ENCODE measurements around the gene NOP53. TPM values are rescaled to one million over a fixed set of nuclear protein-coding genes. Genes with fewer than 3 reads are reported as not detected.

NOP53 gene
- total RNA-seq (2011; cell fraction: chromatin; rRNA removed; ENCODE audit: low replicate concordance), result 71.9 and 141 TPM in 2 replicates
- total RNA-seq (2011; cell fraction: nucleolus; rRNA removed), result 125 and 129 TPM in 2 replicates
- total RNA-seq (2011; cell fraction: nucleoplasm; rRNA removed), result 105 and 135 TPM in 2 replicates
- total RNA-seq (2014; rRNA removed), result 254 and 304 TPM in 2 replicates
- total RNA-seq (2014; rRNA removed; fragmentation: Illumina TruSeq; extraction: Trizol), result 97.1 and 111 TPM in 2 replicates
- 139 and 145 TPM in 2 replicates for total RNA-seq (2015; rRNA removed; fragmentation: Illumina TruSeq; extraction: Trizol)
- 207 and 231 TPM in 2 replicates for total RNA-seq (2021)
- polyA plus RNA-seq (2011; rRNA removed), result 146 and 189 TPM in 2 replicates
- polyA plus RNA-seq (2011; cell fraction: cytosol; rRNA removed), result 121 and 183 TPM in 2 replicates
- 86.3 and 109 TPM in 2 replicates for polyA plus RNA-seq (2011; cell fraction: nucleus; rRNA removed)
- polyA plus RNA-seq (2012), result 423 and 620 TPM in 2 replicates
- polyA plus RNA-seq (2014; fragmentation: Illumina TruSeq; extraction: Trizol), result 113 and 268 TPM in 2 replicates
- 1 to 10 TPM; 6.5 to 7.0 TPM for polyA plus RNA-seq (2014; fragmentation: Nextera tagmentation; extraction: Ambion mirVana)
- polyA plus RNA-seq (2014; rRNA removed), result 257 and 274 TPM in 2 replicates
- polyA minus RNA-seq (2011; rRNA and poly(A)+ RNA removed), result 48.0 and 49.6 TPM in 2 replicates
- 107 and 130 TPM in 2 replicates for polyA minus RNA-seq (2011; cell fraction: cytosol; rRNA and poly(A)+ RNA removed)
- polyA minus RNA-seq (2011; cell fraction: nucleus; rRNA and poly(A)+ RNA removed), result 35.7 and 49.4 TPM in 2 replicates
- percentile 88 among the genes with signal in this experiment for Bru-seq, nascent RNA
- BruChase-seq, experiment 1, labeled RNA remaining after a 2-hour chase, result percentile 85 among the genes with signal in this experiment
- percentile 87 among the genes with signal in this experiment for BruChase-seq, experiment 2, labeled RNA remaining after a 6-hour chase
- long read RNA-seq, experiment 1, transcript NOP53-206 (2 exons, 265 nt), result minor isoform, 324 of 995 reads
- long read RNA-seq, experiment 1, transcript NOP53-201 (13 exons, 1,528 nt), result major isoform, 449 of 995 reads
- long read RNA-seq, experiment 1, partial matches to known transcripts, result 205 of 995 reads
- long read RNA-seq, experiment 1, other reads (novel, unspliced or antisense), result 17 of 995 reads
- long read RNA-seq, experiment 2, transcript NOP53-201 (13 exons, 1,528 nt), result major isoform, 204 of 373 reads
- long read RNA-seq, experiment 2, transcript NOP53-203 (6 exons, 876 nt), result minor isoform, 23 of 373 reads
- long read RNA-seq, experiment 2, partial matches to known transcripts, result 121 of 373 reads
- long read RNA-seq, experiment 2, other reads (novel, unspliced or antisense), result 25 of 373 reads
- long read RNA-seq, experiment 3, transcript NOP53-201 (13 exons, 1,528 nt), result major isoform, 329 of 360 reads
- long read RNA-seq, experiment 3, partial matches to known transcripts, result 26 of 360 reads
- long read RNA-seq, experiment 3, other reads (novel, unspliced or antisense), result 5 of 360 reads

GRCh38 chr19:47745010-47745901, at the start of gene NOP53:
Gene NOP53 (plus strand): TSS chr19:47745546. CDS start chr19:47745560, 14 bp downstream.
- Histone ChIP-seq H3K27ac (ENCODE audit: extremely low read depth, low read depth, low read length) (peak within 1 kb of the TSS; percentile 94), H3K9me3 (replicated peaks; ENCODE audit: control insufficient read depth, insufficient read depth, low read depth, low read length) (no peaks in the 10 kb centered on the region), H4K20me1 (replicated peaks; ENCODE audit: control insufficient read depth, insufficient read depth, low read length) (peaks cover 4% of the 10 kb centered on the region; the same call in 1 of the 2 replicates), H3K27me3 (ENCODE audit: control insufficient read depth in 2 of 2, insufficient read depth in 2 of 2, low read length in 2 of 2) (no peaks in the 10 kb centered on the region), H2AFZ (ENCODE audit: low read depth, low read length) (peak within 1 kb of the TSS; percentile 99), H3K9ac (ENCODE audit: insufficient read depth in 1 of 2, low read depth in 2 of 2, low read length in 2 of 2) (peak within 1 kb of the TSS; percentile 90 to 96), H3K4me2 (ENCODE audit: insufficient read depth, low read length) (peak within 1 kb of the TSS; percentile 72), H3K4me3 (peak within 1 kb of the TSS; percentile 85), H3K79me2 (ENCODE audit: control insufficient read depth, insufficient read depth, low read length) (peaks cover 45% of the 10 kb centered on the region), H3K4me1 (replicated peaks in 1 of 2; ENCODE audit: control insufficient read depth in 2 of 2, insufficient read depth in 2 of 2, low read length in 2 of 2) (peaks cover 29 to 38% of the 10 kb centered on the region in 2 experiments), H3K36me3 (ENCODE audit: control insufficient read depth, insufficient read depth, low read length) (peaks cover 51% of the 10 kb centered on the region), H3K9me1 (ENCODE audit: control insufficient read depth, insufficient read depth, low read length) (peaks cover 2% of the 10 kb centered on the region)
- FAIRE-seq (peak; percentile 95), ATAC-seq (peak; percentile 84), DNase-seq (ENCODE audit: extremely low read depth in 1 of 4, low spot score in 3 of 4) (peak; percentile 81 to 97 (median 89))
- intact Hi-C loops (cut with micrococcal nuclease), result no loop called here
- ChIA-PET CTCF (ENCODE audit: low intra/inter-chr PET ratio) (interaction anchor here (2.7 kb wide), 1 partner anchor 32 kb away, joined by 37 read pairs; the partner anchor contains the start of gene EHD2), POLR2A (interaction anchor here (0.6 to 3.6 kb wide), 11 partner anchors 9 to 518 kb away, joined by 3 to 17 read pairs (median 5); partner anchors contain the start of gene EHD2)
- 1% methylated on average over 51 of the region's 53 CpGs for whole genome bisulfite sequencing (ENCODE audit: insufficient coverage, low coverage, missing lambda C conversion rate)
- BruUV-seq (replicated peaks), result TSS peak; percentile 95
- in situ Hi-C loops (cut with MboI), result no loop called here
- TF ChIP-seq ZNF217 (CRISPR knock-in tag; IDR thresholded peaks at IDR 0.05) (no peak), ETV1 (tag; conservative IDR thresholded peaks at IDR 0.05; ENCODE audit: low read depth) (no peak), PATZ1 (CRISPR knock-in tag; IDR thresholded peaks at IDR 0.05; ENCODE audit: borderline replicate concordance) (no peak), ZNF512 (tag; IDR thresholded peaks at IDR 0.05) (no peak), FOSL1 (tag; conservative IDR thresholded peaks at IDR 0.05) (no peak)
